Smooth muscle cell (in vitro differentiated cells): Measurements from ENCODE around the gene MAGED2. TPM values are rescaled to one million over a fixed set of nuclear protein-coding genes. Genes with fewer than 3 reads are reported as not detected.

Experiments
- DNase-seq: peaks from one replicate; lab custom pipeline; 2025; ENCODE audit not compliant: unreplicated experiment; lab: John Stamatoyannopoulos, UW
- H2AFZ ChIP-seq: fragments of 200-600 bp; sonication (generic); 2 replicates; pipeline ENCODE4 v1.6.0; 2016; ENCODE audit warnings: antibody characterized with exemption, low read depth, mild to moderate bottlenecking
- H3F3A ChIP-seq: fragments of 200-600 bp; sonication (generic); 2 replicates; pipeline ENCODE4 v1.6.0; 2017; ENCODE audit warnings: antibody characterized with exemption, low read depth
- H3K27ac ChIP-seq: fragments of 200-600 bp; sonication (generic); 2 replicates; pipeline ENCODE4 v1.5.1; 2016; ENCODE audit warnings: low read depth, mild to moderate bottlenecking
- H3K27me3 ChIP-seq: fragments of 200-600 bp; sonication (generic); 2 replicates; pipeline ENCODE4 v1.6.1; 2016; ENCODE audit warnings: low read depth, mild to moderate bottlenecking
- H3K36me3 ChIP-seq: fragments of 200-600 bp; sonication (generic); 2 replicates; pipeline ENCODE4 v1.5.1; 2016; ENCODE audit warnings: low read depth
- H3K4me1 ChIP-seq: fragments of 200-600 bp; sonication (generic); 2 replicates; pipeline ENCODE4 v1.5.1; 2016; ENCODE audit warnings: low read depth
- H3K4me2 ChIP-seq: fragments of 200-600 bp; sonication (generic); 2 replicates; pipeline ENCODE4 v1.6.0; 2016; ENCODE audit warnings: mild to moderate bottlenecking
- H3K4me3 ChIP-seq: fragments of 200-600 bp; sonication (generic); 2 replicates; pipeline ENCODE4 v1.5.1; 2016; ENCODE audit warnings: mild to moderate bottlenecking
- H3K79me2 ChIP-seq: fragments of 200-600 bp; sonication (generic); 2 replicates; pipeline ENCODE4 v1.6.0; 2016; ENCODE audit warnings: low read depth, mild to moderate bottlenecking
- H3K9ac ChIP-seq: fragments of 200-600 bp; sonication (generic); 2 replicates; pipeline ENCODE4 v1.6.0; 2016; ENCODE audit warnings: low read depth
- H3K9me3 ChIP-seq: fragments of 200-600 bp; sonication (generic); replicated peaks from 2 replicates; pipeline ENCODE4 v1.5.1; 2016; ENCODE audit warnings: low read depth
- H4K20me1 ChIP-seq: fragments of 200-600 bp; sonication (generic); 2 replicates; pipeline ENCODE4 v1.6.0; 2016; ENCODE audit warnings: low read depth
- CTCF ChIP-seq: fragments of 200-600 bp; sonication (generic); IDR thresholded peaks from 2 replicates; pipeline ENCODE4 v1.5.1; 2017; ENCODE audit warnings: borderline replicate concordance, mild to moderate bottlenecking, antibody characterized with exemption; ENCODE audit not compliant: insufficient read depth, poor library complexity, severe bottlenecking
- WGBS: methylation state at CpG from one replicate; pipeline ENCODE4 v1.1.7; 2016; ENCODE audit warnings: low lambda C conversion rate; 5-methylcytosine and 5-hydroxymethylcytosine counted together
- polyA plus RNA-seq: library from polyadenylated mRNA; unstranded; fragments of >200 nt; fragmentation: Nextera tagmentation; extraction: Ambion mirVana; gene quantifications from 2 replicates; pipeline ENCODE4 v1.2.1, GENCODE V29; 2016
- total RNA-seq: library from RNA; depleted of rRNA; stranded (reverse); fragments of >200 nt; gene quantifications from 2 replicates; pipeline ENCODE4 v1.2.3, GENCODE V29; 2014

MAGED2 gene
- total and polyA plus RNA-seq, 2 experiments from 2014 or later = 488 to 741 TPM

- DNase-seq = no peak
- H3F3A ChIP-seq = peaks cover 3% of the 10 kb centered on the region
- no peaks in the 10 kb centered on the region for H3K4me1 ChIP-seq
- H3K4me3 ChIP-seq = no peak overlapping the region
- no peak overlapping the region for H3K4me2 ChIP-seq
- H3K79me2 ChIP-seq = no peaks in the 10 kb centered on the region
- 72% methylated on average over 7 of the region's 7 CpGs for WGBS
- H3K27ac ChIP-seq = no peak overlapping the region
- no peak for TF ChIP-seq CTCF
- H3K27me3 ChIP-seq = no peaks in the 10 kb centered on the region
- H3K9ac ChIP-seq = no peak overlapping the region
- no peaks in the 10 kb centered on the region for H3K36me3 ChIP-seq
- H2AFZ ChIP-seq = no peak overlapping the region
- no peaks in the 10 kb centered on the region for H3K9me3 ChIP-seq
- peaks cover 6% of the 10 kb centered on the region for H4K20me1 ChIP-seq
Observed at GRCh38 chrX:54820737-54821136, 13.2 kb downstream of the MAGED2 start.

DNA sequence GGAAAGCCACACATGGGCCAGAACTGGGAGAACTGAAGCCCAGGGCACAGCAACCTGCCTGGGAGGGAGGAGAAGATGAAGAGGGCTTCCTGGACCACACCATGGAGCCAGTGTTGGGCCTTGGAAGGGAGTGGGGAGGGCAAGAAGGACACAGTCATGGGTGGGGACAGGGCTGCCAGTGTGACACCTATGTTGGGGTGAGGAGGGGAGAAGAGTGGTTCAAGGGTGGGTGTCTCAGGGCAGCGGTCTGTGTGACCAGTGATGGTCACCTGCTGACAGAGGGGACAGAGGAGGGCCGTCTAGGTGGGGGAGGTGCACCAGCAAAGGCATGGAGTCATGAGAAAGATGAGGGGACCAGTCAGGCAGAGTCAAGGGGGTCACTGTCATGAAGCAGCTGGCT, 13.8 kb downstream of the MAGED2 start:
- H3K4me1 ChIP-seq = no peaks in the 10 kb centered on the region
- H3K9me3 ChIP-seq = no peaks in the 10 kb centered on the region
- H3K27ac ChIP-seq = no peak overlapping the region
- H2AFZ ChIP-seq = no peak overlapping the region
- no peak for TF ChIP-seq CTCF
- WGBS = 81% methylated on average over 2 of the region's 2 CpGs
- H3K4me3 ChIP-seq = no peak overlapping the region
- H3F3A ChIP-seq = no peaks in the 10 kb centered on the region
- H4K20me1 ChIP-seq = peaks cover 2% of the 10 kb centered on the region
- no peak overlapping the region for H3K9ac ChIP-seq
- H3K4me2 ChIP-seq = no peak overlapping the region
- no peaks in the 10 kb centered on the region for H3K36me3 ChIP-seq
- DNase-seq = no peak
- H3K27me3 ChIP-seq = no peaks in the 10 kb centered on the region
- no peaks in the 10 kb centered on the region for H3K79me2 ChIP-seq

DNA sequence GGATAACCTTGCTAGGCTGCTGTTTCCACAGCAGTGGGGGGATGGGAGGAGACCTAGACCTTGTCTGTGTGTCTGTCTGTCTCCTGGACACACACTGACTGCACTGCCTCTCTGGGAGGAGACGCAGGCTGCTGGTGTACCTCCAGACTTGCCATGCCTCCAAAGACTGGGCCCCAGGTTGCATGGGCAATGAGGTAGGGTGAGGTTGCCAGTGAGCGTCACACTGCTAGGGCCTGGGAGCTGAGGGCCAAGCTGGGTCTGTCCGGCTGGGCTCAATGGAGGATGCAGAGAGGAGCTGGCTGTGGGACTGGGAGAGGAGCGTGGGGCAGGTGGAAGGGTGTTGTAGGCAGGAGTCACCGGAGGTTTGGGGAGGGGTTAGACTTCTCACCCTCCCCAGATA, 16.6 kb downstream of the MAGED2 start:
- H3F3A ChIP-seq = no peaks in the 10 kb centered on the region
- DNase-seq = no peak
- no peak overlapping the region for H3K9ac ChIP-seq
- H3K4me3 ChIP-seq = no peak overlapping the region
- no peaks in the 10 kb centered on the region for H3K4me1 ChIP-seq
- no peak overlapping the region for H2AFZ ChIP-seq
- no peaks in the 10 kb centered on the region for H3K27me3 ChIP-seq
- no peaks in the 10 kb centered on the region for H4K20me1 ChIP-seq
- H3K4me2 ChIP-seq = no peak overlapping the region
- TF ChIP-seq CTCF = no peak
- no peaks in the 10 kb centered on the region for H3K9me3 ChIP-seq
- no peak overlapping the region for H3K27ac ChIP-seq
- no peaks in the 10 kb centered on the region for H3K79me2 ChIP-seq
- H3K36me3 ChIP-seq = no peaks in the 10 kb centered on the region
- 88% methylated on average over 5 of the region's 5 CpGs for WGBS

DNA sequence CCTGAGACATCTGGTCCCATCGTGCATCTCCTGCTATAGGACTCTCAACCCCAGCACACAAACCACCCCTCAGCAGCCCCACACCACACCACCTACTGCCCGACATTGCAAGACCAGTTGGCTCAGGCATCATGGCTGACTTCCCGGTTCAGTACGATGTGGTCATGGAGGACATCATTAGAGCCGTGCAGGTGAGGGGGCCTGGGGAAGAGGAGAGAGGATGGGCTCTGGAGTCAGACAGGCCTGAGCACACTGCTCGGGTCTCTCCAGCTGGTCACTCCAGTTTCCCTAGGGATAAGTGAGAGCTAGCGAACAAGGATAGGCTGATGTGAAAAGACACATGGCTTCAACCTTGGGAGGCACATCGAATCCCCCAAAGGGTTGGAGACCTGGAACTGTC, 17.2 kb downstream of the MAGED2 start:
- no peaks in the 10 kb centered on the region for H3K27me3 ChIP-seq
- no peak overlapping the region for H3K4me2 ChIP-seq

More for the DNA sequence above, 17.2 kb downstream of the MAGED2 start:
- H4K20me1 ChIP-seq = no peaks in the 10 kb centered on the region
- WGBS = 87% methylated on average over 8 of the region's 8 CpGs
- no peak overlapping the region for H3K27ac ChIP-seq
- DNase-seq = no peak
- no peaks in the 10 kb centered on the region for H3K79me2 ChIP-seq
- no peak overlapping the region for H3K9ac ChIP-seq
- H3K4me1 ChIP-seq = no peaks in the 10 kb centered on the region
- H3K36me3 ChIP-seq = no peaks in the 10 kb centered on the region
- H2AFZ ChIP-seq = no peak overlapping the region
- H3F3A ChIP-seq = no peaks in the 10 kb centered on the region
- TF ChIP-seq CTCF = no peak
- no peaks in the 10 kb centered on the region for H3K9me3 ChIP-seq
- no peak overlapping the region for H3K4me3 ChIP-seq
